ENCODE measurements around the gene ZNF783. TPM values are rescaled to one million over a fixed set of nuclear protein-coding genes. Genes with fewer than 3 reads are reported as not detected.
A peak's percentile ranks its signal among the peaks of the same experiment; 100 is the strongest.

Gene ZNF783
- total and polyA plus RNA-seq, 9 of the 15 experiments (the other 6 are each of a cell fraction or from before 2014, with no cell fraction given) = 0.66 to 11.2 (median 5.4) TPM

GRCh38 chr7:149317986-149318672, 56.1 kb downstream of the ZNF783 start (continued):
- TF ChIP-seq, protein P1, sequence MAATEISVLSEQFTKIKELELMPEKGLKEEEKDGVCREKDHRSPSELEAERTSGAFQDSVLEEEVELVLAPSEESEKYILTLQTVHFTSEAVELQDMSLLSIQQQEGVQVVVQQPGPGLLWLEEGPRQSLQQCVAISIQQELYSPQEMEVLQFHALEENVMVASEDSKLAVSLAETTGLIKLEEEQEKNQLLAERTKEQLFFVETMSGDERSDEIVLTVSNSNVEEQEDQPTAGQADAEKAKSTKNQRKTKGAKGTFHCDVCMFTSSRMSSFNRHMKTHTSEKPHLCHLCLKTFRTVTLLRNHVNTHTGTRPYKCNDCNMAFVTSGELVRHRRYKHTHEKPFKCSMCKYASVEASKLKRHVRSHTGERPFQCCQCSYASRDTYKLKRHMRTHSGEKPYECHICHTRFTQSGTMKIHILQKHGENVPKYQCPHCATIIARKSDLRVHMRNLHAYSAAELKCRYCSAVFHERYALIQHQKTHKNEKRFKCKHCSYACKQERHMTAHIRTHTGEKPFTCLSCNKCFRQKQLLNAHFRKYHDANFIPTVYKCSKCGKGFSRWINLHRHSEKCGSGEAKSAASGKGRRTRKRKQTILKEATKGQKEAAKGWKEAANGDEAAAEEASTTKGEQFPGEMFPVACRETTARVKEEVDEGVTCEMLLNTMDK (IDR thresholded peaks at IDR 0.05; ENCODE audit: borderline replicate concordance, insufficient read depth, low read depth, low read length, poor library complexity, severe bottlenecking) = peak; percentile 71
- TF ChIP-seq DPF2 (IDR thresholded peaks at IDR 0.05) (peak; percentile 24; the same call in 1 of the 2 replicates), ZNF41 (CRISPR knock-in tag; conservative IDR thresholded peaks at IDR 0.05) (no peak), CBX8 (IDR thresholded peaks at IDR 0.05; ENCODE audit: borderline replicate concordance, extremely low read depth, low read depth, low read length, poor library complexity, severe bottlenecking) (no peak), MBD1 (CRISPR knock-in tag; IDR thresholded peaks at IDR 0.05) (no peak), E2F6 (IDR thresholded peaks at IDR 0.05; ENCODE audit: borderline replicate concordance in 1 of 2, extremely low read depth in 1 of 2, insufficient read depth in 1 of 2, insufficient read length in 1 of 2, low read depth in 1 of 2, low read length in 1 of 2, poor library complexity in 1 of 2, severe bottlenecking in 1 of 2) (no peak), NR3C1 (CRISPR knock-in tag; IDR thresholded peaks at IDR 0.05) (no peak), ASH1L (IDR thresholded peaks at IDR 0.05; ENCODE audit: borderline replicate concordance, low read depth, partially characterized antibody) (no peak), ZBTB9 (CRISPR knock-in tag; IDR thresholded peaks at IDR 0.05) (no peak), ZNF431 (CRISPR knock-in tag; IDR thresholded peaks at IDR 0.05) (no peak), MCM3 (IDR thresholded peaks at IDR 0.05) (no peak), CBX3 (IDR thresholded peaks at IDR 0.05; ENCODE audit: borderline replicate concordance in 1 of 2, low read length in 2 of 2) (peak in 1 of 2 experiments; percentile 65; a peak in 2 of 3 replicates), RBM25 (IDR thresholded peaks at IDR 0.05; ENCODE audit: low read depth, low read length, severe bottlenecking) (no peak), FOXJ3 (CRISPR knock-in tag; IDR thresholded peaks at IDR 0.05) (no peak), STAT5A (IDR thresholded peaks at IDR 0.05; ENCODE audit: borderline replicate concordance, low read length) (no peak), HNRNPUL1 (IDR thresholded peaks at IDR 0.05; ENCODE audit: low read length) (no peak), ZNF695 (CRISPR knock-in tag; IDR thresholded peaks at IDR 0.05) (no peak), BCL6 (CRISPR knock-in tag; IDR thresholded peaks at IDR 0.05) (no peak), SREBF2 (CRISPR knock-in tag; IDR thresholded peaks at IDR 0.05) (no peak)
- TF ChIP-seq, protein P2, sequence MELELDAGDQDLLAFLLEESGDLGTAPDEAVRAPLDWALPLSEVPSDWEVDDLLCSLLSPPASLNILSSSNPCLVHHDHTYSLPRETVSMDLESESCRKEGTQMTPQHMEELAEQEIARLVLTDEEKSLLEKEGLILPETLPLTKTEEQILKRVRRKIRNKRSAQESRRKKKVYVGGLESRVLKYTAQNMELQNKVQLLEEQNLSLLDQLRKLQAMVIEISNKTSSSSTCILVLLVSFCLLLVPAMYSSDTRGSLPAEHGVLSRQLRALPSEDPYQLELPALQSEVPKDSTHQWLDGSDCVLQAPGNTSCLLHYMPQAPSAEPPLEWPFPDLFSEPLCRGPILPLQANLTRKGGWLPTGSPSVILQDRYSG (tag; conservative IDR thresholded peaks at IDR 0.05; ENCODE audit: low read depth) = no peak
